Iris pigment epithelial cell (primary cell): ENCODE results near the gene SLC41A2.

Experiments used
- DNase-seq: peaks from one replicate; pipeline ENCODE4 v3.0.0-alpha.2; 2011; ENCODE audit warnings: low read depth

The SLC41A2 gene

GRCh38 chr12:104930388-104931326, 27.4 kb downstream of the SLC41A2 start:
- peak; percentile 88 for DNase-seq

DNA sequence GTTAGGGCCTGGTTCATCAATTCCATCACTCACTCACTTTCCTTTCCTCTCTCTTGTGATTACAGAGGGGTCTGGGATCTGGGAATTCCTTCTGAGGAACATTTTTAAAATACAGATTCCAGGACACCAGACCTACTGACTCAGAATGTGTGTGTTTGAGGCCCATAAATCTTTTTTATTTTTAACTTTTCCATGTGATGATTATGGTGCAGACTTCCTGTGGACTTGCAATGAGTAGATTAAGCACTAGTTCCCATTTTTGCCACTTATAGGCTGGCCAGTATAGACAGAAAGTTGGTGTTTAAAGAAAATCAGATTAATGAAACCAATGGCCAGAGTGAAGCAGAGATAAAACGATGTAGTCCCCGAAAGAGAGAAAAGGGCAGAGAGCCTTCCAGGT, 28.1 kb downstream of the SLC41A2 start:
- DNase-seq, result no peak

GRCh38 chr12:104929368-104929767, 28.7 kb downstream of the SLC41A2 start:
- DNase-seq, result no peak

DNA sequence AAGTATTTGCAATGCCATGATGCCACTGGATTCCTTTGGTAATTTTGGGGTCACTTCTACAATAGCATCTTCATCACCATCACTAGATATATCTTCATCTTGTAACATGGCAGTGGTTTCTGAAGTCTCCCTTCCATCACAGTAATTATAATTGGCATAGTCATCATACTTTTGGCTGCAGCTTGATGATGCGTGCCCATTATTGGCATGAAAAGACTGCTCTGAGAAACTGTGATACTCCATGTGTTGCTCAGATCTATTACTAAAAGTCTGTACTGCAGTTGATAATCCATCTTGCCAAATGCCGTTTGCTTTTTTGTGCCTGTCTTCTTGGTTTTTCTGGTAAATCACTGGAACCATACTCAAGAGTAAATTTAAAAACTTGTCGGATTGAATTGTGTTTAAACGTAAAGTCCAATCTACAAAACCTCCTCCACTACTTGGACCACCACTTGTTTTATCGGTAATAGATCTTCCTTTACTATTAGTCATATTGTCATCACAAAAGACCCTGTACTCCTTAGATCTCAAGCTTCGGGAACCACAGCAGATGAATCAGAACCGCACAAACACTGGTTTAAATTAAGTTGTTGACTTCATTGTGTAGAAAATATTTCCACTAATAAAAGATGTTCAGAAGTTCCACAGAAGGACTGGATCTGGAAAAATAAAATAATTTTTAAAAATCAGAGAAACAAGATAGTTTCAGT, 29.9 kb downstream of the SLC41A2 start:
- no peak for DNase-seq

GRCh38 chr12:104925501-104925900, 32.6 kb downstream of the SLC41A2 start:
- no peak for DNase-seq

DNA sequence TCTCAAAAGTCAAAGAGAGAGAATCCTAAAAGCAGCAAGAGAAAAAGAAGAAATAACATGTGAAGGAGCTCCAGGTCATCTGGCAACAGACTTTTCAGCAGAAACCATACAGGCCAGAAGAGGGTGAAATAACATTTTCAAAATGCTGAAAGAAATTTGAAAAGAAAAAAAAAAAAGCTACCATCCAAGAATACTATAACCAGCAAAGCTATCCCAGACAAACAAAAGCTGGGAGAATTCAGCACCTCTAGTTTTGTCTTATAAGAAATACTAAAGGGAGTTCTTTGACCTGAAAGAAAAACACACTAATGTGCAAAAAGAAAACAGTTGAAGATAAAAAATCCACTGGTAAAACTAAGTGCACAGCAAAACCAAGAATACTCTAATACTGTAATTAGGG, 36.8 kb downstream of the SLC41A2 start:
- no peak for DNase-seq

DNA sequence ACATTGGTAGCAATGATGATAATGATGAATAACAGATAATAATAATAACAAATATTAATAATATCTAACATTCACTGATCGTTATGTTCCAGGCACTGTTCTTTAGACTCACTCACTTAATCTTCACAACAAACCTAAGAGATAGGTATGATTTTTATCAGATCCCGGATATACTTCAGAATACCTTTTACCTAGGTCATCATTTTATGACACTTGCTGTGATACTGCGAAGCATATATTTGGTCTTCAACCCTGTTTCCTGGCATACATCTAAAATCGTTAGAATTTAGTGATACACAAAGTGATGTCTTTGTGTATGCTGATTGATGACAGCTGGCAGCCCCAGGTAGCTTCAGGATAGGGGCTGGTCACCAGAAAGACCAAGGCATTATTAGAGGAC, 46.1 kb downstream of the SLC41A2 start:
- no peak for DNase-seq

DNA sequence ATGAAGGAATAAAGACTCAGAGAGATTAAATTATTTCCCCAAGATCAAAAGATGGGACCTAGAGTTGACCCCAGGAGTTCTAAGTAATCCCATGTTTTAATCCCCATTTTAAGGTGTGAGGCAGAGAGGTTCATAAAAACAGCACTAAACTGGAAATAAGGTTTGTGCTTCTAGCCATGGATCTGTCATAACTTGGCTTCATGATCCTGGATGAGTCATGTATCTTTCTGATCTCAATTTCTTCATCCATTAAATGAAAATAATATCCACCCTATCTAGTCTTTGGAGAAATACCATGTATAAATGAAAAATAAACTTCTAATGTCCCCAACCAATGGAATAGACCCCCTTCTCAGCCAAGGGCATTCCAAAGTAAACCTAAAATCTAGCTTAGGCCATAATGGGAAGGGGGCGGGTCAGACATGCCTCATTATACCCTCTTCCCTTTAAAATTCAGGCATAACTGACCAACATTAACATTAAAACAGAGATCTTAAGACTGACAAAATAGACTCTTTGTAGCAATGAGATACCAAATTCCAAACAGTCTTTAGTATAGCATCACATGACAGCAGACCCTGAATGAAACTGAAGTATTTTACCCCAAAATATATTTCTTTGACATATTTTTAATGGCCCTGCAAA, 47.8 kb downstream of the SLC41A2 start:
- DNase-seq, result peak; percentile 78

DNA sequence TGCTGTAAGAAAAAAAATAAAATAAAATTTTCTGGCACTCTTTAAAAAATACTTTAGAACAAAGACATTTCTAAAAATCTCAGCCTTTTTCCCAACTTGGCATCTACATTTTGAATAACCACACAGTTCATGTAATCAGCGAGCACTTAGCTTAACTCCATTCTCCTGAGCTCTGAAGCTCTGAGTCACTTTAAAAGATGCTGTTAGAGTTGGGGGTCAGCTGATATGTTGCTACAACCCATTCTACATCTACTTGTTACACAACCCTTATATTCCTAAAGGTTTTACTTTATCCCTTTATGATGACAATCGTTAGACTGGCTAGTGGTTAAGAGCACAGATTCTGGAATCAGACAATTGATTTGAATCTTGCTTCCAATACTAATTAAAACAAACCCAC, 48.3 kb downstream of the SLC41A2 start:
- peak; percentile 89 for DNase-seq
